OCI-LY1 (cell line): ENCODE results near the gene EXD3.

Experiments used
- H2AFZ ChIP-seq: fragments of 200-600 bp; sonication (generic), shearing (Covaris generic); 2 replicates; pipeline ENCODE4 v1.6.0; 2014; ENCODE audit warnings: antibody characterized with exemption, mild to moderate bottlenecking, low read length
- H3F3A ChIP-seq: fragments of 200-600 bp; sonication (generic), shearing (Covaris generic); 2 replicates; pipeline ENCODE4 v1.6.0; 2014; ENCODE audit warnings: mild to moderate bottlenecking, antibody characterized with exemption, low read length, moderate library complexity; ENCODE audit not compliant: insufficient read depth
- H3K27ac ChIP-seq: fragments of 200-600 bp; sonication (generic); 2 replicates; pipeline ENCODE4 v1.5.1; 2014; ENCODE audit warnings: low read length, mixed run types, mild to moderate bottlenecking, low read depth; ENCODE audit not compliant: poor library complexity, severe bottlenecking
- H3K27me3 ChIP-seq: fragments of 200-600 bp; sonication (generic); 2 replicates; pipeline ENCODE4 v1.6.0; 2014; ENCODE audit warnings: antibody characterized with exemption, mild to moderate bottlenecking, low read length, moderate library complexity; ENCODE audit not compliant: insufficient read depth
- H3K36me3 ChIP-seq: fragments of 200-600 bp; sonication (generic); 2 replicates; pipeline ENCODE4 v1.6.1; 2014; ENCODE audit warnings: mild to moderate bottlenecking, antibody characterized with exemption, low read length, moderate library complexity, mixed read lengths; ENCODE audit not compliant: insufficient read depth
- H3K4me1 ChIP-seq: fragments of 200-600 bp; sonication (generic); 2 replicates; pipeline ENCODE4 v1.5.1; 2014; ENCODE audit warnings: mild to moderate bottlenecking, low read length, moderate library complexity; ENCODE audit not compliant: insufficient read depth, severe bottlenecking
- H3K4me2 ChIP-seq: fragments of 200-600 bp; sonication (generic), shearing (Covaris generic); 2 replicates; pipeline ENCODE4 v1.6.1; 2014; ENCODE audit warnings: low read length
- H3K4me3 ChIP-seq: fragments of 200-600 bp; sonication (generic); 2 replicates; pipeline ENCODE4 v1.5.1; 2014; ENCODE audit warnings: low read length, low read depth, mild to moderate bottlenecking, mixed read lengths; ENCODE audit not compliant: poor library complexity, severe bottlenecking
- H3K79me2 ChIP-seq: fragments of 200-600 bp; shearing (Covaris generic); 2 replicates; pipeline ENCODE4 v1.6.1; 2016; ENCODE audit warnings: mixed run types, low read length, mixed read lengths; ENCODE audit not compliant: insufficient read depth
- H3K9ac ChIP-seq: fragments of 200-600 bp; sonication (generic), shearing (Covaris generic); 2 replicates; pipeline ENCODE4 v1.6.1; 2014; ENCODE audit warnings: mild to moderate bottlenecking, low read length, mixed read lengths
- H3K9me2 ChIP-seq: fragments of 200-600 bp; sonication (generic), shearing (Covaris generic); 2 replicates; pipeline ENCODE4 v1.6.1; 2014; ENCODE audit warnings: low read depth, mild to moderate bottlenecking, low read length, mixed read lengths
- H3K9me3 ChIP-seq: fragments of 200-600 bp; shearing (Covaris generic); 2 replicates; pipeline ENCODE4 v1.6.1; 2014; ENCODE audit warnings: low read length, mixed read lengths
- H4K20me1 ChIP-seq: fragments of 200-600 bp; sonication (generic), shearing (Covaris generic); 2 replicates; pipeline ENCODE4 v1.6.0; 2016; ENCODE audit warnings: mild to moderate bottlenecking, low read length; ENCODE audit not compliant: insufficient read depth
- CTCF ChIP-seq: fragments of 200-600 bp; sonication (generic), shearing (Covaris generic); IDR thresholded peaks from 2 replicates; pipeline ENCODE4 v1.5.1; 2017; ENCODE audit warnings: mild to moderate bottlenecking, antibody characterized with exemption, low read length, moderate library complexity, mixed read lengths
- EZH2 ChIP-seq: fragments of 200-600 bp; sonication (generic), shearing (Covaris generic); IDR thresholded peaks from 2 replicates; pipeline ENCODE4 v1.8.0; 2017; ENCODE audit warnings: borderline replicate concordance, mixed run types, mild to moderate bottlenecking, antibody characterized with exemption, low read length, moderate library complexity, mixed read lengths

Gene EXD3

DNA sequence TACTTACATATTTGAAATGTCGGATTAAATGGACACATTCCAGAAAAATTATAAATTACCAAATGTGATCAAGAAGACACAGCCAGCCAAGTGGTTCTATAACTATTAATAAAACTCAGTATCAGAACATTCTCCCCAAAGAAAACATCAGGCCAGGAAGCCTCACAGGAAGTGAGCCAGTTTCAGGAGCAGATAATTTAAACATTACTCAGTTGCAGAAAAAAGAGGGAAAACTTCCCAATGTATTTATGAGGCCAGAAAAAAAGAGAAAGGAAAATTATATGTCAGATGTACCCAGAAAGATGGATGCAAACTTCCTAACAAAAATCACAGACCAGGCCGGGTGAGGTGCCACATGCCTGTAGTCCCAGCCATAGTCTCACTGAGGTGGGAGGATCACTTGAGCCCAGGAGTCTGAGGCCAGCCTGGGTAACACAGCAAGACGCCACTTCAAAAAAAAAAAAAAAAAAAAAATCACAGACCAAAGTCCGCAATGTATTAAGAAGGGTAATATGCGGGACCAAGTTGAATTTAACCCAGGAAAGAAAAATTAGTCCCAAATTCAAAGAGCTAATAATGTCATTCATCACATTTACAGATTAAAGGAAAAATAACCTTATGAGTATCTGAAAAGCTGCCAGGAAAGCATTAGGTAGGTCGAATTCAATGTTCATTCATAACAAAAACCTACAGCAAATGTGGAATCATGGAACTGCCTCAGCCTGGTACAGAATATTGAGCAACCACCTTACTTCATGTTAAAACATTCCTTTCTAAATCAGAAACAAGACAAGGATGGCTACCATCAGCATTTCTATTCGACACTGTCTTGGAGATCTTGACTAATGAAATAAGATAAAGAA is 83.7 kb downstream of the EXD3 start:
- Histone ChIP-seq H3K4me1 (no peaks in the 10 kb centered on the region), H3K79me2 (no peaks in the 10 kb centered on the region), H3K27me3 (no peaks in the 10 kb centered on the region), H3K36me3 (no peaks in the 10 kb centered on the region), H4K20me1 (no peaks in the 10 kb centered on the region), H3K27ac (no peak overlapping the region), H3K9ac (no peak overlapping the region), H3K9me2 (no peaks in the 10 kb centered on the region), H3F3A (no peaks in the 10 kb centered on the region), H3K4me3 (no peak overlapping the region), H2AFZ (no peak overlapping the region), H3K4me2 (no peak overlapping the region), H3K9me3 (no peaks in the 10 kb centered on the region; the same call in 1 of the 2 replicates)
- TF ChIP-seq EZH2, result no peak
- no peak for TF ChIP-seq CTCF

- Histone ChIP-seq H3K4me1 (no peaks in the 10 kb centered on the region), H2AFZ (no peak overlapping the region), H3K9ac (no peak overlapping the region), H3K4me2 (no peak overlapping the region), H3K27ac (no peak overlapping the region), H3K79me2 (no peaks in the 10 kb centered on the region), H3K36me3 (no peaks in the 10 kb centered on the region), H3K4me3 (no peak overlapping the region), H3K27me3 (no peaks in the 10 kb centered on the region), H3K9me2 (no peaks in the 10 kb centered on the region), H3K9me3 (no peaks in the 10 kb centered on the region; the same call in 1 of the 2 replicates), H4K20me1 (no peaks in the 10 kb centered on the region), H3F3A (no peaks in the 10 kb centered on the region)
- TF ChIP-seq EZH2 (no peak), CTCF (no peak)
Measured at GRCh38 chr9:137336735-137337134, 86.2 kb downstream of the EXD3 start.

GRCh38 chr9:137333016-137333671 is 89.8 kb downstream of the EXD3 start:
- Histone ChIP-seq H3K27ac (no peak overlapping the region), H2AFZ (no peak overlapping the region), H4K20me1 (no peaks in the 10 kb centered on the region), H3K36me3 (no peaks in the 10 kb centered on the region), H3K79me2 (no peaks in the 10 kb centered on the region), H3K4me2 (no peak overlapping the region), H3K4me3 (no peak overlapping the region), H3K27me3 (no peaks in the 10 kb centered on the region), H3K4me1 (no peaks in the 10 kb centered on the region), H3K9me2 (no peaks in the 10 kb centered on the region), H3K9ac (no peak overlapping the region), H3K9me3 (no peaks in the 10 kb centered on the region; the same call in none of the 2 replicates), H3F3A (no peaks in the 10 kb centered on the region)
- TF ChIP-seq EZH2, result no peak
- TF ChIP-seq CTCF, result no peak
